ENCODE results near the gene CACNA2D4.

CACNA2D4 gene

GRCh38 chr12:1844661-1845409, 73.6 kb downstream of the CACNA2D4 start:
- DNase-seq (ENCODE audit: low spot score) = no peak

- no peak for DNase-seq (ENCODE audit: low spot score)
These were observed 74.2 kb downstream of the CACNA2D4 start for GRCh38 chr12:1844223-1844622.

GRCh38 chr12:1843641-1844005, 74.8 kb downstream of the CACNA2D4 start:
- no peak for DNase-seq (ENCODE audit: low spot score)

GRCh38 chr12:1842905-1843640, 75.4 kb downstream of the CACNA2D4 start:
- no peak for DNase-seq (ENCODE audit: low spot score)

- DNase-seq (ENCODE audit: low spot score) = no peak
These were observed 76.1 kb downstream of the CACNA2D4 start for GRCh38 chr12:1842183-1842904.

DNA sequence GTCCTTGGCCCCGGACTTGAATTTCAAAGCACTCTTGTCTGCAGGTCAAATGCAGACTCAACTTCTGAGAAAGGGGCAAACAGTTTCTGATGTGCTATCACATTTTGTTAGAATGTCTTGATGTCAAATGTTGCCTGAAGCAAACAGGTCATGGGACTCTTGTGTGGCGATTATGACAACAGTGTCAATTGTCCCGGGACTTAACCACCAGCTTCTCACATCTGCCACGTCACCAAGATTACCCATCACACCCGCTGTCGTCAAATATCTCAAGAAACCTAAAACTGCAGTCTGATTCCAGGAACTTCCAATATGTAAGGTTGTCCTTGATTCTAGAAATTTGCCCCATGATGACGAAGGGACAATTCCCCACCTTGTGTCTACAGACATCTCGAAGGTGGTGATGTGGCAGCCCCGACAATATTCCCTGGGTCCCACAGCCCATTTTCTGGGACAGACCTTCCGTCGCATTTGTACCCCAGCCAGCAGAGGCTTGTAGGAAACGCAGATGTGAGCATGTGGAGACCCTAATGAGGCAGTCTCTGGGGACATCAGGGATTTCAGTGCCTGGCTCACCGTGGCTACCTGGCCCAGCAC, 76.8 kb downstream of the CACNA2D4 start:
- no peak for DNase-seq (ENCODE audit: low spot score)

DNA sequence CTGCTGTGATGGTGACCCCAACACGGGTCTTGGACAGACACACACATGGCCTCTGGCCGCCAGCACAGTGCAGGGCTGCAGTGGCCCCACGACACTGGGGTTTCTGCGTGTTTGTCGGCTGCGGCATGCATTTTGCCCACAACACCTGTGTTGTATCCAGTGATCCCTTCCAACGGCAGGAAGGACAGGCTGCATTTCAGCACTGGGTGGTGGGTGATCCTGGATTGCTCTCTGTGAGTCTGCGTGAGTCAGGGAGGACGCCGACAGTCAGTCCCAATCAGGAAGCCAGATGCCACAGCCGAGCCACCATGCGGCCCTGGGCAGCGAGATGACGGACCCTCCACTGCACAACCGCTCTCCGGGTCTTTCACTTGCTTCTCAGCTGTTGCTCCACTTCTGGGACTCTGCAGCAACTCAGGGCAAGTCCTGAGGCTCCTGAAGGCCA, 77.4 kb downstream of the CACNA2D4 start:
- no peak for DNase-seq (ENCODE audit: low spot score)

DNA sequence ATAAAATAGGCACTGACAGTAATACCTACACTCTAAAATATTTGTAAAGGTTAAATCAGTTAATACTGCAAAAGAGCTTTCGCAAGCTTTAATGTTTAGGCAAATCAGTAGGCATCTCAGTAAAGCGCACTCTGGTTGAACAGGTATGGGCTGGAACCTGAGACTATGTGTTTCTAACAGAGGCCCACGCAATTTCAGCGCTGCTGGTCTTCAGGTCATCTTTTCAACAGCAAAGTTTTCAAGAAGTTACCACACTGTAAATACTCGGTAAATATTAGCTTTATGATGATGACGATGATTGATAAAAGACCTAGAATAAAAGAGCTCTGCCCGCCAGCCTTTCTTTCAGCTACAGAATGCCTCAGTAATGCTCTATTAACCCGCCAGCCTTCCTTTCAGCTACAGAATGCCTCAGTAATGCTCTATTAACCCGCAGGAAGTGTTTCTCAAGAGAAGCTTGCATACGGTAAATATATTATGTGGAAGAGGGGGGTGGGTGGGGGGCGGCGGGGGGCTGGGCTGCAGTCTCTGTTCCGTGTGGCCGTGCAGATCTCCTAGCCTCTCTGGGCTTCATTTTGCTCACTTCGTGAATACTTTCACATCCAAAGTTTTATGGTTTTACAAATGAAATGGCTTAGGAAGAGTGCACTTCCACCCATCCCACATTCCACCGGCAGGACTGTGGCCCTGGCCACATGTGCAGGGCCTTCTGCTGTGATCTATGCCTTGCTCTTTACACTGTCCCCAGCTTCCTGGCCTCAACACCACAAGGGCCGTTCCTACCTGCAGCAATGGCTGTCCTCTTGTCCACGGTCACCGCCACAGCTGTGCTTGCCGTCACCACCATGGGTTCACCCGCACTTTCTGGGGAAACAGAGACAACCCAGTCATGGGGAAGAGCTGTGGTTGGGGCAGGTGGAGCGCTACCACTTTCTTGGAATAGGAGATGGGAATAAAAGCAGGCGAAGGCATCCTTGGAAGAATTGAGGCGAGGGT, 78.2 kb downstream of the CACNA2D4 start:
- DNase-seq (ENCODE audit: low spot score) = no peak

GRCh38 chr12:1839464-1839863, 79.0 kb downstream of the CACNA2D4 start:
- DNase-seq (ENCODE audit: low spot score) = no peak

- no peak for DNase-seq (ENCODE audit: low spot score)
These were observed 79.5 kb downstream of the CACNA2D4 start for GRCh38 chr12:1838994-1839365.

- DNase-seq (ENCODE audit: low spot score) = no peak
These were observed 80.1 kb downstream of the CACNA2D4 start for GRCh38 chr12:1838205-1838993.

DNA sequence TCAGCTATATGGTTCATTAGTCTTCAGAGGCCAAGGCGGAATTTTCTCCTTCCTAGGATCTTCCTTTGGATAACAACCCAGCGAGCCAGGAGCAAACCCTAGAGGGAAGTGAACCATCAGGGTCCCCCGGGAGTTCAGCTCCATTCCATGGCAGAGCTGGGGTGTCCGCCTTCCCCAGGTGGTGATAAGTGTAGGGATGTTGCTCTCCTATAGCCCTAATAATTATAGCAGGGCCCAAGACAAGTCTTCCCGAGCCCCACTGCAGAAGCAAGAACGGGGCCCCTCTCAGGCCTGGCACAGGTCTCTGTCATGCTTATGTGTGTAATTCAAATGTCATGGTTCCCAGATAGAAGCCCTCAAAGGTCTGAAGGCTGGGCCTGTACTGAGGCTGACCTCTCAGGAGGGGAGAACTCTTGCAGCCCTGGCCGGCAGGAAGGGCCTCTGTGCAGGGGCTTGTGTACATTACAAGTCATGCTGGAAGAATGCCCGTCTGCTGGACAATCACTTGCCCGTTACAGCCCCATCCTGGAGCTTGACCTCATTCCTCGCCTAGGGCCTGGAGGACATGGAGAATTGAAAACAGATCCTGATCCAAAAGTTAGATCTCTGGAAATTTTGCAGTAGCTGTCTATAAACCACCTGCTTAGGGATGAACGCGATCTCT, 80.8 kb downstream of the CACNA2D4 start:
- DNase-seq (ENCODE audit: low spot score) = no peak

GRCh38 chr12:1836854-1837421, 81.5 kb downstream of the CACNA2D4 start:
- DNase-seq (ENCODE audit: low spot score) = peak; percentile 82

- no peak for DNase-seq (ENCODE audit: low spot score)
These were observed 82.1 kb downstream of the CACNA2D4 start for GRCh38 chr12:1836241-1836803.

GRCh38 chr12:1835211-1836131, 83.0 kb downstream of the CACNA2D4 start:
- DNase-seq (ENCODE audit: low spot score) = no peak

DNA sequence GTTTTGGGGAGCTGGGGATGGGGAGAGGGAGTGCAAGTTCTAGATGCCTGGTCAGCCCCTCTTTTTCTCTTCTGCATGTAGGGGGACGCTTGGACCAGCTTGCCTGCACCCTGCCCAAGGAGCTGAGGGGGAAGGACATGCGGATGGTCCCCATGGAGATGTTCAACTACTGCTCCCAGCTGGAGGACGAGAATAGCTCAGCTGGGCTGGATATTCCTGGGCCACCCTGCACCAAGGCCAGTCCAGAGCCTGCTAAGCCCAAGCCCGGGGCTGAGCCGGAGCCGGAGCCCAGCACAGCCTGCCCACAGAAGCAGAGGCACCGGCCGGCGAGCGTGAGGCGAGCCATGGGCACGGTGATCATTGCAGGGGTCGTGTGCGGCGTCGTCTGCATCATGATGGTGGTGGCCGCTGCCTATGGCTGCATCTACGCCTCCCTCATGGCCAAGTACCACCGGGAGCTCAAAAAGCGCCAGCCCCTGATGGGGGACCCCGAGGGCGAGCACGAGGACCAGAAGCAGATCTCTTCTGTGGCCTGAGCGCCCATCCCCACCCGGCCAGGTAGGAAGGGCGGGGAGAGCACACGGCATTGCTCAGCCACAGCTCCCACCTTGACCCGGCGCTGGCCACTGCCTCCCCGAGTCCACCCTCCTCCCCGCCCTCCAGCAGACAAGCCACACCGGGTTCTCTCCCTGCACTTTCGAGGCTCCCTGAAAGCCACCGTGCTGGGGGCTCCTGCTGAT, 84.1 kb downstream of the CACNA2D4 start:
- no peak for DNase-seq (ENCODE audit: low spot score)

GRCh38 chr12:1833596-1834028, 84.8 kb downstream of the CACNA2D4 start:
- no peak for DNase-seq (ENCODE audit: low spot score)
